ENCODE data around the gene POLA1.

Gene POLA1

GRCh38 chrX:24692305-24692704 is 1.4 kb upstream of the POLA1 start:
- DNase-seq: no peak

DNA sequence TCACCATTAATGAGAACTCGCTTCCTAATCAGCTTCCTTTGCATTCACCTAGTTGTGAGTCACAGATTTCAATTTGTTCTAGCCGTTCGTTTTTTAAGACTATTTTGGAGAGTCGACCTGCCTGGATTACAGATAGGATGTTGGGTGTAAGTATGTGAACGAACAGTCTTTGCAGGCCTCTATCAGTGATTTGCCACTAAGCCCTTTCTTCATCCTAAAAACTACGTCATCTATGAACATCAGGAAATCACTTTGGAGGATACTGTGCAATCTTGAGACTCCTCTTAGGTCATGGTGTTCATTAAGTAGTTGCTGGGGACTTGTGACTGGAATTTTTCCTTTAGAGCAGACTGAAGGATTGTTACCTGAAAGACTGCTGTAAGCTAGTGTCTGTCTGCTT is 1.1 kb downstream of the POLA1 start:
- DNase-seq: no peak

DNA sequence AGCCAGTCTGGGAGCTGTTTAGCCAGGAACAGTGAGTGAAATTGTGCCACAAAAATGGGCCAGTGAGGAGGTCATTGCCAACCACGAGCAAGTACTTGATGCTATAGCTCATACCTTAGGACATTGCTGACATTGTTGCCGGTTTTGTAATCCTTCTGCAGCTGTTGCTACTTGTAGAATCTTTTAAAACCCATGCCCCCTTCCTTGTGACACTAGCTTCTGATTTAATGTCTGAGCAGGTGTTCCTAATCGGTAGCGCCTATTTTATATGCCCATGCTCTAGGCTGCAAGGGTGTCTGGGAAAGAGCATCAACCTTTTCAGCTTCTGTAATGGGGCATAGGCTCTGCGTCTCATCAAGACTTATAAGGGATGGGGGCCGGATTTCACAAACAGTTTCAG is 2.6 kb downstream of the POLA1 start:
- DNase-seq: no peak

GRCh38 chrX:24702362-24703184 is 8.9 kb downstream of the POLA1 start:
- no peak for DNase-seq

- DNase-seq: no peak
These were observed 9.4 kb downstream of the POLA1 start for GRCh38 chrX:24703185-24703494.

GRCh38 chrX:24718771-24719170 is 25.1 kb downstream of the POLA1 start:
- no peak for DNase-seq

DNA sequence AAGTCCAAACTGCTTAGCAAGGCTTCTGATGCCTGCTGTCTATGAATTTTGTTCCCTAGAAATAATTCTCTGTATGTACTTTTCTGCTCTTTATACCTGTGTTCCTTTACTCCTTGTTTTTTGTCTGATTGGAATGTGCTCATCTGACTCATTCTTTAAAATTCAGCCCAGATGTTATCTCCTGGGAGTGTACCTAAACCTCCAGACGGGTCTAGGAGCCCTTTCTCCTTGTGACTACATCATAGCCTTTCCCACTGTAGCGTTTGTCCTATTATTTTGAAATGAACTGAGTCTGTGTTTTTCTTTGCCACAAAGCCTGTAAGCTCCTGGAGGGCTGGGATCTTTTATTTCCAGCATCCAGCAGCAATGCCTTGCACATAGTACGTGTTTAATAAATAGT is 26.3 kb downstream of the POLA1 start:
- DNase-seq: no peak

DNA sequence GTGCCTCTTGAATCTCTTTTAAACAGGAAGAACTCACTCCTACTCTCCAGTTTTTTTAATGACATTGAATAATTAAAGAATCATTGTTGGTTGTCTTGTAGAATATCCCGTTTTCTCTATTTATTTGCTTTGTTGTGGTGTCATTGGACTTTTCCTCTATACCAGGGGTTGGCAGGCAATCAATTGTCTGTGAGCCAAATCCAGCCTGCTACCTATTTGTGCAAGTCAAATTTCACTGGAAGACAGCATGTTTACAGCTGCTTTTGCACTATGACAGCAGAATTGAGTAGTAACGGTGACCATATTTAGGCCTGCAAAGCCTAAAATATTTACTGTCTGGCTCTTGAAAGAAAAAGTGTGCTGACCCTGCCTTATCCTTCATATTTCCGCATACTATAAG is 34.8 kb downstream of the POLA1 start:
- no peak for DNase-seq

GRCh38 chrX:24732766-24733500 is 39.2 kb downstream of the POLA1 start:
- no peak for DNase-seq

GRCh38 chrX:24741330-24741729 is 47.6 kb downstream of the POLA1 start:
- no peak for DNase-seq

DNA sequence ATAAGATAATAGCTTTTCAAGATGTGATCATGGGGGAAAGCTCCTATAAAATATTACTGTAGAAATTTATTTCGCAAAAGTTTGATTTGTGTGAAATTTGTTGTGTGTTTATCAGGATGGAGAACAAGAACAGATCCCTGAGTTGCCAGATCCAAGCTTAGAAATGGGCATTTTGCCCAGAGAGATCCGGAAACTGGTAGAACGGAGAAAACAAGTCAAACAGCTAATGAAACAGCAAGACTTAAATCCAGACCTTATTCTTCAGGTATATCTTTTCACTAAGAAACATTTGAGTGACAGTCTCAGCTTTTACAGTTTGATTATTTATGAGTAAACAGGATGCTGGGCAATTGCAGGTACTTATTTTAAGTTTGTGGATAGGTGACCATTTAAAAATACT is 54.5 kb downstream of the POLA1 start:
- no peak for DNase-seq

DNA sequence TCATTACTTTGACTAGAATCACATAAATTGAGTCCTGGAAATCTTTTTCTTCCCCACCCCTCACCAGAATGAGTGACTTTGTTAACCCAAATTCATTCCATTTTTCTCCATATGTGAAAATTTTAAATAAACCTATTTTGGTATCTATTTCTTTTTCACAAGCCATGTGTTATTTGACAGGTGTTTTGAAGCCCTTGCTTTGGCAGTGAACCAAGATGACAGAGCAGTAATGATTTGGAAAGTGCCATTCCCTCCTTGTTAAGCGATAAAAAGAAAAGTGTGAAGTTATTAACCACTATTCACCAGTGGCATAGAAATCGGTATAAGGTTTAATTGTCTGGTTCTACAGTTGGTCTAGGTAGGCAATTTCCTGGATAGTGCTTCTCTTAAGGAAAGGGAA is 66.1 kb downstream of the POLA1 start:
- DNase-seq: no peak

GRCh38 chrX:24760363-24761000 is 66.8 kb downstream of the POLA1 start:
- DNase-seq: no peak

DNA sequence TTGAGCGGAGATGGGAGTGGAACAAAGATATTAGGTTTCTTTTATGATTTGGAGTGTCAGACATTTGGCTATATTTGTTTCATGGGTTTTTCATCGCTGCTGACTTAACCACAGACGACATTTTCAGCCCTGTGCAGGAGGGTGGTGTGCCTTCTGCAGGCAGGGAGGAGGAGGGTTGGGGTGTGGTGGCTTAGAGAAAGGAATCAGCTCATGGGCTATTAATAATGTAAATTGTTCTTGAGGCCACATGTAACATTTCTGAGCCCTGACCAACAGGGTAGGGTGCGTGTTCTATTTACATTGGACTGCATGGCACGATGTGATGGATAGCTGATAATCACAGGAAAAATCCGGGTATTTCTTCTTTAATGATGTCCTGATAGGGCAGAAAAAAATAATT is 67.6 kb downstream of the POLA1 start:
- DNase-seq: no peak

GRCh38 chrX:24763989-24764388 is 70.3 kb downstream of the POLA1 start:
- no peak for DNase-seq

- no peak for DNase-seq
These were observed 73.8 kb downstream of the POLA1 start for GRCh38 chrX:24767557-24767956.

GRCh38 chrX:24768556-24768955 is 74.8 kb downstream of the POLA1 start:
- no peak for DNase-seq

DNA sequence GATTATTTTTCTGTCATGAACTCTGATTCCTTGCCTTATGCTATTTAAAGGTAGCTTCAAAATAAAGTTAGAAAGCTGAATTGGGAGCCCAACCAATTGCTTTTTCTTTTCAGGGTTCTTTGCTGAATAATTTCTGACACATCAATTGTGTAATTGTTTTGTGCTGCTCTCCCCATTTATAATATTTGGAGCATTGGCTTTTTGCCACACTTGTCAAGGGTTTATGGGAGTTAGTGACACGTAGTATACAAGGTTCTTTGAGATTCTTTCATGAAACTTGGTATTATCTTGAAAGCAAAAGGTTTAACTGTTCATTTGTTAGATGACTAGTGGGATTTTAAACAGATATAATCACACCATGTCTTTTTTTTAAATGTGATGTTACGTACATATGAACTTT is 80.9 kb downstream of the POLA1 start:
- DNase-seq: no peak

GRCh38 chrX:24775891-24776290 is 82.2 kb downstream of the POLA1 start:
- DNase-seq: no peak

DNA sequence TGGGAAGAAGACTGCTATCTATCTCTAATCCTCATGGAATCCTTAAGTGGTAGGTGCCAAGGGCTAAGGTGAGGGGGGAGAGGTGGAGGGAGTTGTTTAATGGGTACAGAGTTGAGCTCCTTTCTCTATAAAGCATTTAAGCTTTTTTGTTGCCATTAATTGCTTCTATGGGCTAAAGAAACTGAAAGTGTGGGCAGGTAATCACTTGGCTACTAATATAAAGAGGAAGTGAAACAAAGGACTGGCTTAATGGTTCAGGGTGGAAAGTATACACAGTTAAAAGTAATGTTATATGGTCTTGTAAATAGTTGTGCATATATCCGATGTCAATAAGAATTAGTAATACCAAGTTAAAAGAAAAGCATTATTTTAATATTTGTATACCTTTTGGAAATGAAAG is 83.9 kb downstream of the POLA1 start:
- DNase-seq: no peak

DNA sequence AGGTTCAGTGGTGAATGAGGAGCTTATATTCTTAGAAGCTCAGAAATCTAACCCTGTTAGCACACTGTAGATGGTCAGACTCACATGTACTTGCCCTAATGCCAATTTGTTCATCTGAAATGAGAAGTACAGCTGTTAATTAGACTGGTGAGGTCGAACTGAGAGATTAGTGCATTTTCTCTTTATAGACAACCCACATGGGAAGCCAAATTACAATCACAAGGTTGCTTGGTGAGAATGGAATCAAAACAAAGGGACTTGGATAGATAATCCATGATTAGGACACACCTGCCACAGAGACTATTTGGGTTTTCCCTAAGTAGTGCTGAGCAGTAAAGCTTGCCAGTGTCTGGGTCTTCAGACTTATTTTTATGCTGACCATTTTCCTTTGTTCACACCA is 88.3 kb downstream of the POLA1 start:
- no peak for DNase-seq

- DNase-seq: no peak
These were observed 95.3 kb downstream of the POLA1 start for GRCh38 chrX:24789047-24789446.

DNA sequence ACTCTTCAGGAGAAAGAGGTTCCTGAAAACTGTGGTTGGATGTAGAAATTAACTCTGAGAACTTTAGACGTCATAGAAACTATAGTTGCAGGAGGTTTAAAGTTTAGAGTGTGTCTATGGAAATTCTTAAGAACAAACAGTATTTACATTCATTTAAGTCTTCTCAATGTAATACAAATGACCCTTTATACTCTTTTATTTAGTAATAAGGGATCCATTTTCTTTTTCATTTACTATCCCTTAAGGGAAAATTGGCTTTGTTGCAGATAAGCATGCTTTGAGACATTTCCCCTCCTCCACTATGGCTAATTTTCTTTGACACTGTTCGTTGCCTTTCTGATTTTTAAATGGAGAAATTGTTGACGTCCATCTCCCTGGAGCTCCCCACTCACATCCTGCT is 96.4 kb downstream of the POLA1 start:
- no peak for DNase-seq

DNA sequence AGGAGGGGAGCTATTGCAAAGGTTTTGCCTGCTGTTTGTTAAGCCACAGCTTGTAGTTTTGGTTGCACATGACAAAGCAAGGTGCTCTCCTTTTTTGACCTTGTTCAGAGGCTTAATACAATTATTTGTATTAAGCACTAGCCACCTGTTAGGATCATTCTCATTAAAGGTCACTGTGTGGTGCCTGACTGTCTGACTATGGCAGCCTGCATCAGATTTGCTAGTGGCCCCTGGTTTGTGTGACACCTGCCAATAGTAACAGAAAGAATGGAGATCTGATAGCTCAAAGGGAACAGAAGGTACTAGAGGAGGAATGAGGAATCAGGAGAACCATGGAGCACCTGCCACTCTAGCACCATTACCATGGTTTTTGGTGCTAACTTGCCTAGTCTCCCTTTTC is 102.5 kb downstream of the POLA1 start:
- no peak for DNase-seq
